Measurements from ENCODE around the gene GSTM2. TPM values are rescaled to one million over a fixed set of nuclear protein-coding genes. Genes with fewer than 3 reads are reported as not detected.
A peak's percentile ranks its signal among the peaks of the same experiment; 100 is the strongest.

The GSTM2 gene
- total RNA-seq, 1 experiment from 2014 or later: 14.9 TPM

DNA sequence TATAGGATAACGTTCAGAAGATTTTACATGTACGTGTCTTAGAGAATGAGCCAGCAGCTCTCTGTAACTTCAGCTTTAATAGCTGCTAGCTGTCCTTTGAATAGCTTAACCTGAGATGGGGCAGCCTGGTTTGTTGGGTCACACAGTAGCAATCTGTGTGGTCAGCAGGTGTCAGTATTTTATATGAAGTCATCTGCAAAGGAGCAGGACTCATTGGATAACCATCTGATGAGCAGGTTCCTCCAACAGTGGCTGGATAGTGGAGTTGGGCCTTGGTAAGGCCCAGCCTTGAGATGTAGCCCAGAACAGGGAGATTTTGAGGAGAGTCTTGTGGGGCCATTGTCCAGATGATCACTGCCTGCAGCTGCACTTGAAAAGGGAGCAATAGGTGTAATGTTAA, 50.6 kb downstream of the GSTM2 start:
- Histone ChIP-seq H2BK20ac (ENCODE audit: low read depth, low read length, poor library complexity, severe bottlenecking) (no peak overlapping the region), H3K79me2 (ENCODE audit: insufficient read depth, low read length) (no peaks in the 10 kb centered on the region), H2BK12ac (ENCODE audit: insufficient read length, low read depth, low read length) (no peak overlapping the region), H3K4me2 (ENCODE audit: insufficient read depth, insufficient read length, low read length) (no peak overlapping the region), H3K4ac (ENCODE audit: low read depth, low read length) (no peak overlapping the region), H2BK120ac (ENCODE audit: low read depth, low read length, poor library complexity, severe bottlenecking) (no peak overlapping the region), H3K27me3 (ENCODE audit: insufficient read depth, low read length) (no peaks in the 10 kb centered on the region; the same call in 1 of the 2 replicates), H3K18ac (ENCODE audit: insufficient read length, low read depth, low read length) (no peak overlapping the region), H4K91ac (ENCODE audit: insufficient read length, low read depth, low read length) (no peak overlapping the region), H4K20me1 (ENCODE audit: control insufficient read depth, insufficient read depth, insufficient read length) (no peaks in the 10 kb centered on the region), H3K23ac (ENCODE audit: insufficient read length, low read depth, low read length) (no peak overlapping the region), H3K14ac (ENCODE audit: insufficient read depth, low read length) (no peak overlapping the region), H3K27ac (ENCODE audit: insufficient read length, low read depth, low read length) (no peak overlapping the region), H3K56ac (ENCODE audit: insufficient read length, low read depth, low read length) (no peak overlapping the region), H2AFZ (ENCODE audit: low read length) (no peak overlapping the region), H2AK5ac (ENCODE audit: insufficient read length, low read length) (no peak overlapping the region), H2BK5ac (ENCODE audit: insufficient read length, low read length) (no peak overlapping the region), H3K9me3 (ENCODE audit: control insufficient read depth, low read depth, low read length) (no peaks in the 10 kb centered on the region), H3K23me2 (ENCODE audit: insufficient read length, low read depth, low read length, poor library complexity, severe bottlenecking) (no peaks in the 10 kb centered on the region), H3K4me1 (ENCODE audit: insufficient read depth, low read length) (no peaks in the 10 kb centered on the region), H3K9ac (ENCODE audit: extremely low read depth, insufficient read length, low read length) (no peak overlapping the region), H3T11ph (ENCODE audit: low read length) (no peak overlapping the region), H4K8ac (replicated peaks; ENCODE audit: insufficient read length, low read depth, low read length) (no peak overlapping the region), H3K79me1 (ENCODE audit: insufficient read depth, low read depth, low read length, poor library complexity, severe bottlenecking) (no peaks in the 10 kb centered on the region), H2BK15ac (ENCODE audit: low read depth, low read length) (no peak overlapping the region), H4K5ac (ENCODE audit: insufficient read length, low read depth, low read length) (no peak overlapping the region)
- Mint-ChIP-seq H3K27me3 (ENCODE audit: low read depth) (peaks cover 5% of the 10 kb centered on the region), H3K27ac (no peak overlapping the region; a peak in 1 of 7 replicates), H3K9me3 (no peaks in the 10 kb centered on the region; a peak in 1 of 5 replicates), H3K4me1 (no peaks in the 10 kb centered on the region; a peak in 1 of 4 replicates), H3K4me3 (no peak overlapping the region), H3K36me3 (ENCODE audit: insufficient read depth in 1 of 3, low read depth in 3 of 3) (no peaks in the 10 kb centered on the region)
- TF ChIP-seq, protein P1, sequence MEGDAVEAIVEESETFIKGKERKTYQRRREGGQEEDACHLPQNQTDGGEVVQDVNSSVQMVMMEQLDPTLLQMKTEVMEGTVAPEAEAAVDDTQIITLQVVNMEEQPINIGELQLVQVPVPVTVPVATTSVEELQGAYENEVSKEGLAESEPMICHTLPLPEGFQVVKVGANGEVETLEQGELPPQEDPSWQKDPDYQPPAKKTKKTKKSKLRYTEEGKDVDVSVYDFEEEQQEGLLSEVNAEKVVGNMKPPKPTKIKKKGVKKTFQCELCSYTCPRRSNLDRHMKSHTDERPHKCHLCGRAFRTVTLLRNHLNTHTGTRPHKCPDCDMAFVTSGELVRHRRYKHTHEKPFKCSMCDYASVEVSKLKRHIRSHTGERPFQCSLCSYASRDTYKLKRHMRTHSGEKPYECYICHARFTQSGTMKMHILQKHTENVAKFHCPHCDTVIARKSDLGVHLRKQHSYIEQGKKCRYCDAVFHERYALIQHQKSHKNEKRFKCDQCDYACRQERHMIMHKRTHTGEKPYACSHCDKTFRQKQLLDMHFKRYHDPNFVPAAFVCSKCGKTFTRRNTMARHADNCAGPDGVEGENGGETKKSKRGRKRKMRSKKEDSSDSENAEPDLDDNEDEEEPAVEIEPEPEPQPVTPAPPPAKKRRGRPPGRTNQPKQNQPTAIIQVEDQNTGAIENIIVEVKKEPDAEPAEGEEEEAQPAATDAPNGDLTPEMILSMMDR (conservative IDR thresholded peaks at IDR 0.05): peak; percentile 32; the same call in 2 of the 3 replicates
- no peak for DNase-seq
- no CpG with 5 or more reads among the region's 2 CpGs for WGBS (ENCODE audit: extremely low coverage, insufficient read length, low lambda C conversion rate)
